Activated T-cell treated with anti-CD3 and anti-CD28 coated beads, Interleukin-2, amount 50 U/mL, for 24 hours (primary cell): ENCODE data around the gene DSG1.
"Not testable (repeated sequence)": the region's sequence is repeated elsewhere in the genome, so short reads cannot be mapped to it uniquely, and the experiment has no call there.

Source experiments
- DNase-seq: peaks from one replicate; pipeline ENCODE4 v3.0.0-alpha.2; 2020
- H3K27ac Mint-ChIP-seq: 2 replicates; pipeline ENCODE4 v1.8.0; 2020; ENCODE audit warnings: mild to moderate bottlenecking, mixed read lengths
- H3K27me3 Mint-ChIP-seq: 2 replicates; pipeline ENCODE4 v1.8.0; 2020; ENCODE audit warnings: mixed read lengths
- H3K36me3 Mint-ChIP-seq: 2 replicates; pipeline ENCODE4 v1.8.0; 2020; ENCODE audit warnings: low read depth, mixed read lengths
- H3K4me1 Mint-ChIP-seq: 2 replicates; pipeline ENCODE4 v1.8.0; 2020; ENCODE audit warnings: low read depth, mixed read lengths
- H3K4me3 Mint-ChIP-seq: 2 replicates; pipeline ENCODE4 v1.8.0; 2020; ENCODE audit warnings: mild to moderate bottlenecking, moderate library complexity, mixed read lengths
- H3K9me3 Mint-ChIP-seq: 2 replicates; pipeline ENCODE4 v1.8.0; 2020; ENCODE audit warnings: mixed read lengths

DSG1 gene

GRCh38 chr18:31317860-31318259, at the start of gene DSG1:
Gene DSG1 (plus strand): TSS chr18:31318160. CDS start chr18:31318301, 141 bp downstream.
- Mint-ChIP-seq H3K27me3 (no peaks in the 10 kb centered on the region), H3K27ac (no peak within 1 kb of the TSS), H3K4me3 (no peak within 1 kb of the TSS), H3K9me3 (no peaks in the 10 kb centered on the region), H3K36me3 (no peaks in the 10 kb centered on the region), H3K4me1 (no peaks in the 10 kb centered on the region)
- no peak for DNase-seq

- Mint-ChIP-seq H3K4me1 (no peaks in the 10 kb centered on the region), H3K36me3 (no peaks in the 10 kb centered on the region), H3K4me3 (no peak overlapping the region), H3K9me3 (peaks cover 6% of the 10 kb centered on the region), H3K27ac (no peak overlapping the region), H3K27me3 (no peaks in the 10 kb centered on the region)
- no peak for DNase-seq
These were observed 49.0 kb upstream of the DSG1 start for GRCh38 chr18:31268985-31269406.

- no peak for DNase-seq
- no peak overlapping the region for H3K4me3 Mint-ChIP-seq
- H3K27ac Mint-ChIP-seq = no peak overlapping the region
- no peaks in the 10 kb centered on the region for H3K36me3 Mint-ChIP-seq
- no peaks in the 10 kb centered on the region for H3K27me3 Mint-ChIP-seq
- no peaks in the 10 kb centered on the region for H3K4me1 Mint-ChIP-seq
- peaks cover 6% of the 10 kb centered on the region for H3K9me3 Mint-ChIP-seq
These were observed 48.4 kb upstream of the DSG1 start for GRCh38 chr18:31269566-31269965.

GRCh38 chr18:31270578-31270977, 47.4 kb upstream of the DSG1 start:
- no peaks in the 10 kb centered on the region for H3K4me1 Mint-ChIP-seq

GRCh38 chr18:31273812-31274527, 44.0 kb upstream of the DSG1 start:
- no peaks in the 10 kb centered on the region for H3K4me1 Mint-ChIP-seq
- H3K27me3 Mint-ChIP-seq = no peaks in the 10 kb centered on the region
- H3K27ac Mint-ChIP-seq = no peak overlapping the region
- DNase-seq = no peak
- no peak overlapping the region for H3K4me3 Mint-ChIP-seq
- no peaks in the 10 kb centered on the region for H3K36me3 Mint-ChIP-seq
- H3K9me3 Mint-ChIP-seq = peaks cover 6% of the 10 kb centered on the region

More at GRCh38 chr18:31270578-31270977, 47.4 kb upstream of the DSG1 start:
- Mint-ChIP-seq H3K4me3 (no peak overlapping the region), H3K27me3 (no peaks in the 10 kb centered on the region), H3K9me3 (peaks cover 6% of the 10 kb centered on the region), H3K36me3 (no peaks in the 10 kb centered on the region), H3K27ac (no peak overlapping the region)
- no peak for DNase-seq

GRCh38 chr18:31274931-31275330, 43.0 kb upstream of the DSG1 start:
- Mint-ChIP-seq H3K4me3 (no peak overlapping the region), H3K36me3 (no peaks in the 10 kb centered on the region), H3K27ac (no peak overlapping the region), H3K4me1 (no peaks in the 10 kb centered on the region), H3K9me3 (peaks cover 6% of the 10 kb centered on the region), H3K27me3 (no peaks in the 10 kb centered on the region)
- DNase-seq = no peak

- no peak for DNase-seq
- Mint-ChIP-seq H3K9me3 (peaks cover 6% of the 10 kb centered on the region), H3K4me3 (no peak overlapping the region), H3K36me3 (no peaks in the 10 kb centered on the region), H3K27me3 (no peaks in the 10 kb centered on the region), H3K27ac (no peak overlapping the region), H3K4me1 (no peaks in the 10 kb centered on the region)
These were observed 42.1 kb upstream of the DSG1 start for GRCh38 chr18:31275722-31276463.

GRCh38 chr18:31278609-31279071, 39.3 kb upstream of the DSG1 start:
- Mint-ChIP-seq H3K27me3 (no peaks in the 10 kb centered on the region), H3K4me3 (no peak overlapping the region), H3K4me1 (no peaks in the 10 kb centered on the region), H3K9me3 (no peaks in the 10 kb centered on the region), H3K36me3 (no peaks in the 10 kb centered on the region), H3K27ac (no peak overlapping the region)
- DNase-seq = no peak

GRCh38 chr18:31280502-31280901, 37.5 kb upstream of the DSG1 start:
- Mint-ChIP-seq H3K27ac (no peak overlapping the region), H3K36me3 (no peaks in the 10 kb centered on the region), H3K4me3 (no peak overlapping the region), H3K4me1 (no peaks in the 10 kb centered on the region), H3K9me3 (peaks cover 4% of the 10 kb centered on the region), H3K27me3 (no peaks in the 10 kb centered on the region)
- no peak for DNase-seq

- Mint-ChIP-seq H3K27ac (no peak overlapping the region), H3K9me3 (peaks cover 6% of the 10 kb centered on the region), H3K4me1 (no peaks in the 10 kb centered on the region), H3K27me3 (no peaks in the 10 kb centered on the region), H3K36me3 (no peaks in the 10 kb centered on the region), H3K4me3 (no peak overlapping the region)
- no peak for DNase-seq
These were observed 36.5 kb upstream of the DSG1 start for GRCh38 chr18:31281437-31281836.

- peaks cover 24% of the 10 kb centered on the region for H3K9me3 Mint-ChIP-seq
- not testable (repeated sequence) for H3K27ac Mint-ChIP-seq, H3K36me3 Mint-ChIP-seq, H3K4me3 Mint-ChIP-seq, H3K27me3 Mint-ChIP-seq, H3K4me1 Mint-ChIP-seq, DNase-seq
These were observed 28.5 kb upstream of the DSG1 start for GRCh38 chr18:31289446-31289845.

- Mint-ChIP-seq H3K27ac (no peak overlapping the region), H3K27me3 (no peaks in the 10 kb centered on the region), H3K9me3 (peaks cover 19% of the 10 kb centered on the region), H3K4me3 (no peak overlapping the region), H3K4me1 (no peaks in the 10 kb centered on the region), H3K36me3 (no peaks in the 10 kb centered on the region)
- no peak for DNase-seq
These were observed 26.3 kb upstream of the DSG1 start for GRCh38 chr18:31291688-31292087.

- no peak overlapping the region for H3K4me3 Mint-ChIP-seq
- DNase-seq = no peak
- peaks cover 14% of the 10 kb centered on the region for H3K9me3 Mint-ChIP-seq
- no peaks in the 10 kb centered on the region for H3K36me3 Mint-ChIP-seq
- no peaks in the 10 kb centered on the region for H3K4me1 Mint-ChIP-seq
- H3K27me3 Mint-ChIP-seq = no peaks in the 10 kb centered on the region
- no peak overlapping the region for H3K27ac Mint-ChIP-seq
These were observed 23.7 kb upstream of the DSG1 start for GRCh38 chr18:31294199-31294747.

- no peaks in the 10 kb centered on the region for H3K4me1 Mint-ChIP-seq
- no peaks in the 10 kb centered on the region for H3K36me3 Mint-ChIP-seq
- H3K27me3 Mint-ChIP-seq = no peaks in the 10 kb centered on the region
- no peak for DNase-seq
- H3K27ac Mint-ChIP-seq = no peak overlapping the region
- peaks cover 6% of the 10 kb centered on the region for H3K9me3 Mint-ChIP-seq
- no peak overlapping the region for H3K4me3 Mint-ChIP-seq
These were observed 20.7 kb upstream of the DSG1 start for GRCh38 chr18:31297248-31297647.

GRCh38 chr18:31301201-31301655, 16.7 kb upstream of the DSG1 start:
- no peaks in the 10 kb centered on the region for H3K27me3 Mint-ChIP-seq
- no peak overlapping the region for H3K27ac Mint-ChIP-seq
- H3K9me3 Mint-ChIP-seq = no peaks in the 10 kb centered on the region
- H3K4me3 Mint-ChIP-seq = no peak overlapping the region
- no peak for DNase-seq
- H3K4me1 Mint-ChIP-seq = no peaks in the 10 kb centered on the region
- H3K36me3 Mint-ChIP-seq = no peaks in the 10 kb centered on the region
